GM18861 (cell line): ENCODE results near the gene DDR2.
"Not testable (repeated sequence)": the region's sequence is repeated elsewhere in the genome, so short reads cannot be mapped to it uniquely, and the experiment has no call there.

Experiments used
- ATAC-seq: cut with Tn5 transposase; IDR thresholded peaks from one replicate; pipeline ENCODE4 v1.9.1; 2021; ENCODE audit not compliant: unreplicated experiment

Gene DDR2

DNA sequence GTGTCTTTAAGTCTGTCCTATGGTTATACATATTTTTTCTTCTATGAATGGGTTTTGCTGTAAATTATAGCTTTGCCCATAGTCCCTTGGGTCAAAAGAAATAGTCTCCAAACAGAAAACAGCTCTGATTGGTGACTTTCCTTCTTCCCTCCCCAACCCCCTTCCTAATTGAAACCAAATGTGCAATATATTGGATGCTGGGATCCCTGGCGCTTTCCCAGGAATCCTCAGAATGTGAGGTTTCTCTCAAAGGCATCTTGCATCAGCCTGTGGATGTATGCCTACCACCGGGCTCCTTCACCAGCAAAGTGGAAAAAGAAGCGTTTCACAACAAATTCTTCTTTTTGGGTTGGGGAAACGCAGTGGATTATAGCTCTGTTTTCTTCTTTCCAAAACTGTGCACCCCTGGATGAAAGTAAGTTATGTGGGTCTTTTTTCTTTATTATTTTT is at the start of gene DDR2:
Gene DDR2 (plus strand): TSS at position 248 of the 450 bp plus-strand sequence. CDS start 86,600 bp downstream, outside the sequence.
- ATAC-seq: no peak

GRCh38 chr1:162582901-162583300 is 49.4 kb upstream of the DDR2 start:
- ATAC-seq: not testable (repeated sequence)

- not testable (repeated sequence) for ATAC-seq
Observed at GRCh38 chr1:162585101-162585500, 47.2 kb upstream of the DDR2 start.

GRCh38 chr1:162587347-162587746 is 44.9 kb upstream of the DDR2 start:
- no peak for ATAC-seq

GRCh38 chr1:162587761-162588260 is 44.5 kb upstream of the DDR2 start:
- ATAC-seq: no peak

GRCh38 chr1:162590101-162590500 is 42.2 kb upstream of the DDR2 start:
- no peak for ATAC-seq

DNA sequence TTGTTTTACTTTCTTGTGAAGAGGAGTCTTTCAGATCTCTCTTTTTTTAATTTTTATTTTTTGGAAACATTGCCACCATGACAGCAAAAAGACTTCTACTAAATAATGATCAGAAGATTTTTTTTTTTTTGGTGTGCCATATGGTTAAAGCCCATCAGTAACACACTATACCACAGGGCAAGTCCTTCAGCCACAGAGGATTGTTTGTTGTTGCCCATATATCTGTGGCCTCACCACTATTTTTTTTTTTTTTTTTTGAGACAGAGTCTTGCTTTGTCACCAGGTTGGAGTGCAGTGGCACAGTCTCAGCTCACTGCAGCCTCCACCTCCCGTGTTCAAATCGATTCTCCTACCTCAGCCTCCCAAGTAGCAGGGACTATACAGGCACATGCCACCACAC is 41.6 kb upstream of the DDR2 start:
- no peak for ATAC-seq

DNA sequence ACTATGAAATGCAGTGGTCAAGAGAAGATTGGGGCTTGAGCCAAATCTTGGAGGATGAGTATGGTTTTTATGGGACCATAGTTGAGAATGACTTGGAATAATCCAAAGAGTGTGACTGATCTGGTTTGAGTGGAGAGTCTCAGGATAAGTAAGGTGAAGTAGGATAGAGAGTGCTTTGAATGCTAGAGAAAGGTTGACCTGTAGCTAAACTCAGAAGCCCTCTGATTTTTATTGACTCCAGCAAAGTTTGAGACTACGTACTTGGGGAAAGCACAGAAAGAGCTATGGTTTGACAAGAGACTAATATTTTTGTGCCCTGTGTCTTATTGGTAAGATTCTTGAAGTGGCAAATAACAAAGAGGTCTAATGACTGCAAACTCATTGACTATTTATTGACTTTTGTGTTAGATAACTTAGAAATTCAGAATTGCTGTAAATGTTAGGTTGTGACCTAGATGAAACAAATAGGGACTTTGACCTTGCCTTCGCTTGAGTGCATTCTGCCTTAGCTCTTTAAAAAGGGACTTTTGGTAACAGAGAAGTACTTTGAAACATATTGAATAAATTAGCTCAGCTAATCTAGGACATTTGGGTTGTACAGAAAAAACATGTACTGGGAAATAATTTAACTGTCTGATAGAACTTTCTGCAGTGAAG is 35.6 kb upstream of the DDR2 start:
- ATAC-seq: no peak

- ATAC-seq: no peak
Observed at GRCh38 chr1:162599451-162599850, 32.8 kb upstream of the DDR2 start.

- ATAC-seq: not testable (repeated sequence)
Observed at GRCh38 chr1:162603117-162603516, 29.1 kb upstream of the DDR2 start.

- ATAC-seq: no peak
Observed at GRCh38 chr1:162605225-162605927, 26.9 kb upstream of the DDR2 start.

DNA sequence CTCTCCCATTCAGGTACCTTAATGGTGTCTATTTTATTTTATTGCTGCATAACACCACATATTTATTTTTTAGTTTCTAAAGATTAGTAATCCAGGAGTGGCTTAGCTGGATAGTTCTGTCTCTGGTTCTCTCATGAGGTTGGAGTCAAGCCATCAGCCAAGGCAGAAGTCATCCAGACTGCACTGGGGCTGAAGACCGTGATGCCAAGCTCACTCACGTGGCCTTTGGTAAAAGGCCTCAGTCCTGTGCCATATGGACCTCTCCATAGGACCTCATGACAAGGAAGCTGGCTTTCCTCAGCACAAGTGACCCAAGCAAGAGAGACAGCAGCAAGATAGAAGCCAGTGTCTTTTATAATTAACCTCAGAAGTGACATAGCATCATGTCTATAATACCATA is 23.0 kb upstream of the DDR2 start:
- ATAC-seq: no peak

DNA sequence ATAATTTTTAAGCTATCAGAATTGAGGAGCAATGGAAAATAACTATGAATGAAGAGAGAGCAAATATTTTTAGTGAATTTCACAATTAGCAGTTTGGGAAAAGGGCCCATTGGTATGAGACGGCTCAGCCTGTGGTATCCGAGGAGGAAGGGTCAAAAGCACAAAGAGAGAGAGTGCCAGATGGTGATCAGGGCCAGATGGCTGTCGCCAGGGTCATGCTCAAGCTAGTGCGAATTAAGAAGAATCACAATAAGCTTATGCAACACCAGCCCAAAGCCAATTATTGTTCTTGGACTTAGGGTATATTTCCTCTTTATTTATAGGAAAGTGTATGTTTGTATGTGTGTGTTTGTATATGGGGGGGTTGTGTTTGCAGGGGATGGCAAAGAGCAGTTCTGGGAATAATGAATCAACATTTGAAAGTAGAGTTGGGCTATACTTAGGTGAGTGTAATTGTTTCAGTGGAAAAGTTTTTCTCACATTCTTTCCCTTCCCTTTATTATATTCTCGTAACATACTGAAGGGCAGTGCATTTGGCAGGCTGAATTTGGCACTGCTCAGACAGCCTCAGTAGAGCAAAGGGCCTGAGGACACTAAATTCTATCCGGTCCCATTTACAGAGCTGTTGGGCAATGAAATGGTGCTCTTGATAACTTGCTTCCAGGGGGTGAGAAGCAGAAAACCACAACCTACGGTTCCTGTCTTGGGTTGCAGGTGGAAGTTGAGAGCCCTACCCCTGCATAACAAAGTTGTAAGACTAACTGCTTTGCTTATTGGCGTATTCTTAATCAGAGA is 19.5 kb upstream of the DDR2 start:
- ATAC-seq: no peak

- no peak for ATAC-seq
Observed at GRCh38 chr1:162616848-162617247, 15.4 kb upstream of the DDR2 start.

- ATAC-seq: no peak
Observed at GRCh38 chr1:162617513-162617912, 14.8 kb upstream of the DDR2 start.

GRCh38 chr1:162619076-162619475 is 13.2 kb upstream of the DDR2 start:
- no peak for ATAC-seq

DNA sequence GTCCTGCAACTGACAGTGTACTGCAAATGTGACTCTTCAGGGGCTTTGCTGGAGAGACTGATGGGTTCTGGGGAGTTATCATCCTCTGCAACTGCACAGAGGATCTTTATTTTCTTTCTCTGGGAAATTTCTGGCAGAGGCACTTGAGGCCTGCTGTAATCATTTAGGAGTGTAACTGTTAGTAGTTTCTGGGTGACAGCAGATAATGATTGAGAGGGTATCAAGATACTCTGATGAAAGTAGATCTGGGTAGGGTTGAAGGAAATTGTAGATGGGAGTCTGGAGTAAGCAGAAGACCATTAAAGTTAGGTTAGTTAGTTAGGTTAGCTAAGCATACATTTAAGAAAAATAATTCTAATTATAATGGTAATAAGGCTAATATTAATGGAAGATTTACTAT is 11.0 kb upstream of the DDR2 start:
- ATAC-seq: no peak

- ATAC-seq: no peak
Observed at GRCh38 chr1:162625679-162626078, 6.6 kb upstream of the DDR2 start.

DNA sequence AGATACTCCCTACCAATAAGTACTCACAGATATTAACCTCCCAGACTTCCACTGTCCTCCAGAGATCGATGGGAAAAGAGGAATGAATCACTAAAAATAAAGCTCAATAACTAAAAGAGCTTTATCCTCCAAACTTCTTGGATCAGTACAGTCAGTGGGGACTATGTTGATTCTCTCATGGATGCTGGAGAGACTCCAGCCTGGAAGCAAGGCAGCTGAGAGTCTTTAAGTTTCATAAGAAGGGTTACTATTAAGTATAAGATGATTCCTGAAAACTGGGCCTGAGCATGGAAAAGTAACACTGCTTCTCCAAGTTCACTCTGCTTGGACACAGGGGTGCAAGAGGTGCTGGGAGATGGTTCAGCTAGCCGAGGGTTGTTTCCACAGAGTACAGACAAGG is 6.2 kb upstream of the DDR2 start:
- no peak for ATAC-seq

DNA sequence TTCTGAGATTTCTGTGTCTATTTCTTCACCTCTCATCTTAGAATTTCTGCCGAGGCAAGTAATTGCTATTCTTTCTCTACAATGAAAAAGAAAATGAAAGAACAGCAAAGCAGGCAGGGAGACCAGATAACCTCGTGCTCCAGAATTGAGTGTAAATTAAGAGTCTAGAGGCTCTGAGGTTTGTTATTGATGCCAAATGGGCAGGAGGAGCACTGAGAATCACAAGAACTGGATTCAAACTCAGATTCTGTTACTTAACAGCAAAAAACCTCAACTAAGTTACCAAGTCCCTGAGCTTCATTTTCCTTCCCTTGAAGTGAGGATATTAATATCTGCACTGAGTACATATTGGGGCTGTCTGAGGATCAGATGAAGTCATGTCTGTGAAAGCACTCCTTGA is 5.5 kb upstream of the DDR2 start:
- ATAC-seq: no peak

GRCh38 chr1:162627662-162628296 is 4.5 kb upstream of the DDR2 start:
- ATAC-seq: no peak
